Measurements from ENCODE around the gene MPND. TPM values are rescaled to one million over a fixed set of nuclear protein-coding genes. Genes with fewer than 3 reads are reported as not detected.

MPND gene
- total and polyA plus RNA-seq, 10 of the 15 experiments (the other 5 are each of a cell fraction or from before 2014, with no cell fraction given): 0.79 to 18.3 (median 6.0) TPM

- intact Hi-C loops (cut with micrococcal nuclease; ENCODE audit: unreplicated experiment) (loop anchor here (1.0 kb wide), 1 partner anchor 85 kb away; no protein-coding TSS in a partner anchor), in situ Hi-C loops (cut with MboI) (loop anchor here (5.0 kb wide), 1 partner anchor 85 kb away; no protein-coding TSS in a partner anchor)
- no peak overlapping the region for H3K4me3 ChIP-seq
- BruUV-seq (replicated peaks): no TSS peak
- no peaks in the 10 kb centered on the region for H3K9me3 ChIP-seq (replicated peaks; ENCODE audit: control insufficient read depth, insufficient read depth, low read length)
- no peaks in the 10 kb centered on the region for H4K20me1 ChIP-seq (ENCODE audit: control insufficient read depth, insufficient read depth)
- peaks cover 1 to 4% of the 10 kb centered on the region in 2 experiments; a peak in 3 of 4 replicates for H3K36me3 ChIP-seq (ENCODE audit: control insufficient read depth in 2 of 2, insufficient read depth in 2 of 2, low read length in 1 of 2)
- ChIA-PET SMC1A (ENCODE audit: uncharacterized antibody, unreplicated experiment) (interaction anchor here (0.6 to 2.1 kb wide), 7 partner anchors 9 to 113 kb away, joined by 3 to 12 read pairs (median 4); partner anchors contain the start of genes MPND and STAP2), RAD21 (ENCODE audit: unreplicated experiment) (interaction anchor here (1.0 to 2.4 kb wide), 8 partner anchors 10 to 119 kb away, joined by 3 to 12 read pairs (median 5); partner anchors contain the start of genes HDGFL2 and MPND), POLR2A (interaction anchor here (0.6 to 2.2 kb wide), 3 partner anchors 10 to 106 kb away, joined by 3 to 22 read pairs (median 3); partner anchors contain the start of genes MPND and YJU2), CTCF (interaction anchor here (0.7 to 3.8 kb wide), 39 partner anchors 8 to 1969 kb away, joined by 3 to 78 read pairs (median 4); partner anchors contain the start of genes CHAF1A, DAPK3, EBI3 and MPND)
- DNase-seq (ENCODE audit: low read depth, low spot score) (no peak), ATAC-seq (peak; percentile 90), FAIRE-seq (no peak)
- no peaks in the 10 kb centered on the region for H3K79me2 ChIP-seq (ENCODE audit: control insufficient read depth, insufficient read depth, low read length)
- H3K4me2 ChIP-seq (ENCODE audit: control insufficient read depth, insufficient read depth): no peak overlapping the region
- H3K27me3 ChIP-seq (replicated peaks in 1 of 2; ENCODE audit: control insufficient read depth in 2 of 2, insufficient read depth in 2 of 2, low read length in 1 of 2): no peaks in the 10 kb centered on the region
- no peak overlapping the region for H2AFZ ChIP-seq (ENCODE audit: control insufficient read depth, low read depth, low read length)
- no peaks in the 10 kb centered on the region for H3K4me1 ChIP-seq (ENCODE audit: control insufficient read depth, insufficient read depth, low read length)
- TF ChIP-seq CTCF (IDR thresholded peaks at IDR 0.05 in 2 of 3, conservative IDR thresholded peaks at IDR 0.05 in 1 of 3; ENCODE audit: control insufficient read depth in 2 of 3, extremely low read depth in 1 of 3, insufficient read depth in 1 of 3, low read depth in 3 of 3, low read length in 3 of 3): peak; percentile 57 to 91 (median 69)
- TF ChIP-seq ASH2L (IDR thresholded peaks at IDR 0.05; ENCODE audit: borderline replicate concordance, low read depth): no peak
- no peak for TF ChIP-seq PAX5 (IDR thresholded peaks at IDR 0.05; ENCODE audit: borderline replicate concordance, low read depth, low read length)
- TF ChIP-seq ZNF384 (IDR thresholded peaks at IDR 0.05; ENCODE audit: borderline replicate concordance, low read depth, low read length): peak; percentile 54
- no peak for TF ChIP-seq NR2F1 (conservative IDR thresholded peaks at IDR 0.05)
- TF ChIP-seq RAD21 (IDR thresholded peaks at IDR 0.05; ENCODE audit: insufficient read depth, low read depth, low read length): peak; percentile 73
- peak; percentile 25; the same call in 1 of the 2 replicates for TF ChIP-seq RUNX3 (IDR thresholded peaks at IDR 0.05; ENCODE audit: low read length)
- peak; percentile 59; the same call in 1 of the 2 replicates for TF ChIP-seq SMC3 (IDR thresholded peaks at IDR 0.05; ENCODE audit: borderline replicate concordance, low read length)
- no peak overlapping the region for H3K9ac ChIP-seq (ENCODE audit: control insufficient read depth, insufficient read depth, low read length)
- 16% methylated on average over 8 of the region's 9 CpGs for WGBS (ENCODE audit: insufficient coverage, insufficient replicate concordance, low lambda C conversion rate, missing lambda C conversion rate)
- no peak overlapping the region for H3K27ac ChIP-seq (ENCODE audit: control insufficient read depth, insufficient read depth)
These were observed 9.3 kb downstream of the MPND start for GRCh38 chr19:4352701-4353121.

Data from GM12878 (cell line).